Left renal pelvis (tissue), 4 donors: ENCODE measurements around the gene TMEM95. TPM values are rescaled to one million over a fixed set of nuclear protein-coding genes. Genes with fewer than 3 reads are reported as not detected.

Source experiments
- DNase-seq, 4 donors: peaks; one replicate each; pipeline ENCODE4 v3.0.0-alpha.2; 2013; ENCODE audit warnings: low read depth in 4 of 4, low spot score in 3 of 4
- polyA plus RNA-seq, 4 donors: library from polyadenylated mRNA; unstranded; fragments of 120-200 nt; gene quantifications; one replicate each; pipeline ENCODE4 v1.2.1, GENCODE V29; 2013; ENCODE audit not compliant: insufficient read length in 4 of 4

TMEM95 gene
- polyA plus RNA-seq, 4 donors = not detected

DNA sequence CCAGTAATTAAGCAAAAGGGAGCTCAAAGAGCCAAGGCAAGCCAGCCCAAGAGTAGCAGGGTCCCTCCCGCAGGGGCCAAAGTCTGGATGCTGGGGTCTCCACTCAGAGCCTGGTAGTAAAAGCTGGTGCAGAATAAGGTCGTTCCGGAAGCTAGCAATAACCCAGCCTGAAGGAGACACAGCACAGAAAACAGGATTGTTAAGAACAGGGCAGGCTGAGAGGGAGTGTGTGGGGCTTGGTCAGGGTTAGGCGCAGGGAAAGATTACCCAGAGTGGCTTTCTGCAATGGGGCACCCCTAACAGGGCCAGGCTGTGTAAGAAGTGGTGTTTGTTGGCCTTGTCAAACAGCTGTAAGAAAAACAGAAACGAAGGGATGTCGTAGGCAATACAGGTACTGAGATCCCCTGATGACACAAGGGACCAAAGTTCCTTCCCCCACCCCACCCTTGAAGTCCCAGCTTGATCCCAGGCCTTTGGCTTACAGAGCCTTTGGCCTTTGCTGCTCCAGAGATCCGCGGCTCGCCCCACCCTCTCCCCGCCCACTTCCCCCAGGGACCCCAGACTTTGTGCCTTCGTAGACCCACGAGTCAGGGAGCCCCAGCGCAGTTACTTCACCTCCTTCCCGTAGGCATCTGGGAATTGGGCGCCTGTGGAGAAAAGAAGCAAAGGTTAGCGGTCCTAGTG is 48.2 kb downstream of the TMEM95 start:
- no peak for DNase-seq

DNA sequence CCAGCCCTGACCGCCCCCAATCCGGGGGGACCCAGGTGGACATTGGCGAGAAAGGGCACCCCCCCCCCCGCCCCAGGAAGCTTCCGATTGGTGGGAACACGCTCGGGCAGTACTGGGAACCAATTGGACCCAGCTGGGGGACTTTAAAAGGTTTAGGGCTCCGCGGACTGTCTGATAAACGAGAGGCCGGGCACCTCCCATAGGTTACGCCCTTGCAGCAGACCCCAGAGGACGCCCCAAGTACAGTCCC is 48.7 kb downstream of the TMEM95 start:
- no peak for DNase-seq

GRCh38 chr17:7403977-7404736 is 49.2 kb downstream of the TMEM95 start, which contains the start of gene TMEM256:
TSS of gene TMEM256 (minus strand) at chr17:7404097. CDS start at chr17:7404084, 13 bp downstream.
- DNase-seq = peak; percentile 96 to 99 (median 98)

GRCh38 chr17:7404737-7405349 is 49.9 kb downstream of the TMEM95 start:
- DNase-seq = peak in 1 of 4 donors; percentile 36

DNA sequence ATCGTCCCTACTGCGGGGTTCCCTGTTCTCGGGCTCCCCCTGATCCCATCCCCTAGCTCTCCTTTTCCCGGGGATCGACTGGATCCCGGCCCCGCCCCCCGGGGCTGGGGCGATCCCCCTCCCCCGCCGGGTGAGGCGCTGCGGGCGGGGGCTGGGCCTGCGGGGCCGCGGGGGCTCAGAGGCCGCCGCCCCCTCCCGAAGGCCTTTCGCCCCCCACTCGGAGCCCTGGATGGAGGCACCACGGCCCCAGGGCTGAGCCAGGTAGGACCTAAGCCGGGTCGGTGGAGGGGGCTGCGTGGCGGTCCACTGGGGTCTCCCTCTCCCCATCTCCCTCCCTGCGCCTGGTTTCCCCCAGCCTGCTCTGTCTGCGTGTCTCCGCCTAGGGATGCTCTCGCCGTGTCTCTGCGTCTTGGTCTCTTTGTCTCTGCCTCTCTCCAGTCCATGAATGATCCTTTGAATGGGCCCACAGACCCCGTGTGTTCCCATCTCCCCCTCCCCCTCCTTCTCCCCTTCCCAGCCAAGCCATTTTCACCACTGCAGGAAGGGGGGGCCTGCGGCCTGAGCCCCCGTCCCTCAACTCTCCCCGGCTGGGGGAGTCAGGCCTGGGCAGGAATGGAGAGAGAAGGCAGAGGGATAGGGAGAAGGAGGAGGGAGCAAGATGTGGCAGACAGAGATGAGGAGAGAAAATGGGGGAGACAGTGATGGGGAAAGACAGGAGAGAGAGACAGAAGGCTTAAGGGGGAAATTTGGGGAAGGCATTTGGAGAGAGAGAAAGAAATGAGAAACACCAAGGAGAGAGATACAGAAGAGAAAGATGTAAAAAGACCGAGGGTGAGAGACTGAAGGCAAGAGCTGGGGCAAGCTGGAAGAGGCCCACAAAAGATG is 50.6 kb downstream of the TMEM95 start:
- DNase-seq = no peak

GRCh38 chr17:7406235-7406825 is 51.4 kb downstream of the TMEM95 start:
- no peak for DNase-seq

Other genes with a start within 250 kb of the TMEM95 start
- 1 to 10 TPM in 3 of 4 donors, under 1 TPM in 1; 0.92 to 2.0 (median 1.7) TPM for gene ASGR2, start 240.3 kb upstream of the TMEM95 start, polyA plus RNA-seq
- gene ASGR1, start 175.8 kb upstream of the TMEM95 start, polyA plus RNA-seq = 1 to 10 TPM; 3.9 to 7.9 (median 5.9) TPM
- gene DLG4, start 135.3 kb upstream of the TMEM95 start, polyA plus RNA-seq = 10 to 100 TPM; 25.8 to 50.7 (median 41.7) TPM
- 100 to 1,000 TPM; 318 to 561 (median 453) TPM for gene ACADVL, start 135.2 kb upstream of the TMEM95 start, polyA plus RNA-seq
- 10 to 100 TPM; 46.3 to 70.6 (median 51.4) TPM for gene DVL2, start 120.6 kb upstream of the TMEM95 start, polyA plus RNA-seq
- 10 to 100 TPM; 39.1 to 62.6 (median 52.5) TPM for gene PHF23, start 115.7 kb upstream of the TMEM95 start, polyA plus RNA-seq
- gene GABARAP, start 112.7 kb upstream of the TMEM95 start, polyA plus RNA-seq = 100 to 1,000 TPM; 327 to 487 (median 427) TPM
- 100 to 1,000 TPM; 146 to 158 (median 156) TPM for gene CTDNEP1, start 103.4 kb upstream of the TMEM95 start, polyA plus RNA-seq
- 10 to 100 TPM; 45.9 to 53.5 (median 48.1) TPM for gene ELP5, start 102.9 kb upstream of the TMEM95 start, polyA plus RNA-seq
- gene CLDN7, start 92.7 kb upstream of the TMEM95 start, polyA plus RNA-seq = 10 to 100 TPM in 3 of 4 donors, 1 to 10 TPM in 1; 1.3 to 58.7 (median 50.8) TPM
- 1 to 10 TPM; 1.5 to 2.8 (median 1.9) TPM for gene SLC2A4, start 73.4 kb upstream of the TMEM95 start, polyA plus RNA-seq
- 1 to 10 TPM; 1.9 to 4.1 (median 2.7) TPM for gene YBX2, start 60.5 kb upstream of the TMEM95 start, polyA plus RNA-seq
- 100 to 1,000 TPM; 247 to 327 (median 311) TPM for gene EIF5A, start 47.5 kb upstream of the TMEM95 start, polyA plus RNA-seq
- 100 to 1,000 TPM in 1 of 4 donors, 10 to 100 TPM in 3; 73.8 to 104 (median 90.1) TPM for gene GPS2, start 39.8 kb upstream of the TMEM95 start, polyA plus RNA-seq
- 10 to 100 TPM; 25.7 to 43.8 (median 27.8) TPM for gene NEURL4, start 25.8 kb upstream of the TMEM95 start, polyA plus RNA-seq
- gene ACAP1, start 18.6 kb upstream of the TMEM95 start, polyA plus RNA-seq = 10 to 100 TPM in 2 of 4 donors, 1 to 10 TPM in 2; 6.9 to 11.0 (median 8.8) TPM
- 10 to 100 TPM; 10.9 to 12.1 (median 11.6) TPM for gene KCTD11, start 3.0 kb upstream of the TMEM95 start, polyA plus RNA-seq
- 1 to 10 TPM in 3 of 4 donors, under 1 TPM in 1; 1.00 to 6.1 (median 5.2) TPM for gene TNK1, start 25.9 kb downstream of the TMEM95 start, polyA plus RNA-seq
- 10 to 100 TPM; 30.3 to 48.7 (median 39.6) TPM for gene PLSCR3, start 39.4 kb downstream of the TMEM95 start, polyA plus RNA-seq
- gene TMEM256, start 48.9 kb downstream of the TMEM95 start, polyA plus RNA-seq = 10 to 100 TPM; 52.8 to 90.1 (median 80.5) TPM
- gene NLGN2, start 52.7 kb downstream of the TMEM95 start, polyA plus RNA-seq = 10 to 100 TPM; 21.4 to 55.8 (median 32.8) TPM
- gene SPEM1, start 65.2 kb downstream of the TMEM95 start, polyA plus RNA-seq = not detected
- under 1 TPM in 1 of 4 donors, not detected in 3; 0.18 TPM for gene SPEM2, start 70.5 kb downstream of the TMEM95 start, polyA plus RNA-seq
- not detected for gene SPEM3, start 73.7 kb downstream of the TMEM95 start, polyA plus RNA-seq
- 1 to 10 TPM; 1.1 to 4.8 (median 3.8) TPM for gene TMEM102, start 80.3 kb downstream of the TMEM95 start, polyA plus RNA-seq
- 10 to 100 TPM in 1 of 4 donors, 1 to 10 TPM in 3; 5.6 to 17.1 (median 8.5) TPM for gene FGF11, start 84.4 kb downstream of the TMEM95 start, polyA plus RNA-seq
- gene CHRNB1, start 89.9 kb downstream of the TMEM95 start, polyA plus RNA-seq = 10 to 100 TPM in 2 of 4 donors, 1 to 10 TPM in 2; 9.0 to 15.1 (median 9.8) TPM
- 10 to 100 TPM; 36.1 to 46.1 (median 43.4) TPM for gene ZBTB4, start 124.5 kb downstream of the TMEM95 start, polyA plus RNA-seq
- under 1 TPM in 2 of 4 donors, not detected in 2; 0.12 to 0.46 TPM for gene SLC35G6, start 126.3 kb downstream of the TMEM95 start, polyA plus RNA-seq
- 100 to 1,000 TPM; 105 to 159 (median 123) TPM for gene POLR2A, start 129.2 kb downstream of the TMEM95 start, polyA plus RNA-seq
- 10 to 100 TPM; 20.3 to 43.5 (median 25.8) TPM for gene TNFSF12, start 193.9 kb downstream of the TMEM95 start, polyA plus RNA-seq
- gene TNFSF13, start 203.6 kb downstream of the TMEM95 start, polyA plus RNA-seq = 10 to 100 TPM in 3 of 4 donors, 1 to 10 TPM in 1; 7.1 to 15.7 (median 12.7) TPM
- 10 to 100 TPM; 57.4 to 83.0 (median 73.6) TPM for gene SENP3, start 206.8 kb downstream of the TMEM95 start, polyA plus RNA-seq
- gene CD68, start 224.5 kb downstream of the TMEM95 start, polyA plus RNA-seq = 10 to 100 TPM; 32.3 to 70.7 (median 54.9) TPM
- 100 to 1,000 TPM in 3 of 4 donors, 10 to 100 TPM in 1; 75.1 to 114 (median 112) TPM for gene MPDU1, start 228.7 kb downstream of the TMEM95 start, polyA plus RNA-seq
- 10 to 100 TPM in 1 of 4 donors, 1 to 10 TPM in 3; 2.5 to 10.5 (median 3.6) TPM for gene SOX15, start 234.9 kb downstream of the TMEM95 start, polyA plus RNA-seq